CD4-positive, alpha-beta T cell treated with Interleukin-1 beta for 1 hour (primary cell): Measurements from ENCODE around the gene LAP3.
A peak's percentile ranks its signal among the peaks of the same experiment; 100 is the strongest.

ENCODE experiments used
- DNase-seq, 2 donors: peaks; one replicate each; pipeline ENCODE4 v3.0.0-alpha.2; 2020 to 2022

The LAP3 gene

GRCh38 chr4:17619416-17620105 is 42.6 kb downstream of the LAP3 start:
- no peak for DNase-seq

DNA sequence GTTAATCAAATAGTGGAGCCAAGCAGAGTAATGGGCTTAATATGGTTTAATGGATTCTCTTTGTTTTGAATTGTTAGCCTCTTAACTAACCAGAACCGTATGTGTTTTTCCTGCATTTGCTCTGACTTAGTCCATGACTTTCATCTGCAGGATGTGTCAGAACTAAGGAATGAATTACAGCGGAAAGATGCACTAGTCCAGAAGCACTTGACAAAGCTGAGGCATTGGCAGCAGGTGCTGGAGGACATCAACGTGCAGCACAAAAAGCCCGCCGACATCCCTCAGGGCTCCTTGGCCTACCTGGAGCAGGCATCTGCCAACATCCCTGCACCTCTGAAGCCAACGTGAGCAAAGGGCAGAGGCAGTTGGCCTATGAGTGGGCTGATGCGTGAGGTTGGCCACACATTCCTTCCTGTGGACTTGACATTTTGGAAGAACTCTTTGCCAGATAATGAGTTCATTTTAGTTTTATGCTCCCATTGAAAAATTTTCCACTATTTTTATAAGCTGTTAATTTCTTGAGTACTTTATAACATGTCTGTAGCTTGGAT is 46.5 kb downstream of the LAP3 start:
- no peak for DNase-seq

DNA sequence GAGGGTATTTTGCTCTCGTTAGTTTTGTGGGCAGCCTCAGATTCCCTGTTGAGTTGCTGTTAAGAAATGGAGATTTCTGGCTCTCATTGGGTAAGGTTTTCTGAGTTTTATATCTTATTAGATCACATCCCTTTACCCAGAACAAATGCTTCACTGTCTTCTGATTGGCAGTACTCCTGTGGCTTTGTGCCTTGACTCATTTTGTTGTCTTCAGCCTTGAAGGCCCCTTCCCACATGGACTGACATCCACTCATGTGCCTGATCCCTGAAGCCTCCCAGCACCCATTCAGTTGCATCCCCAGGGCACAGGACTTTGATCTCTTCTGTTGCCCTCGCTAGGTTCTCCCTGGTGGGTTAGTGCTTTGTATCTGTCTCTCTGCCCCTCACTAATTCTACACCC is 47.8 kb downstream of the LAP3 start:
- DNase-seq = no peak

DNA sequence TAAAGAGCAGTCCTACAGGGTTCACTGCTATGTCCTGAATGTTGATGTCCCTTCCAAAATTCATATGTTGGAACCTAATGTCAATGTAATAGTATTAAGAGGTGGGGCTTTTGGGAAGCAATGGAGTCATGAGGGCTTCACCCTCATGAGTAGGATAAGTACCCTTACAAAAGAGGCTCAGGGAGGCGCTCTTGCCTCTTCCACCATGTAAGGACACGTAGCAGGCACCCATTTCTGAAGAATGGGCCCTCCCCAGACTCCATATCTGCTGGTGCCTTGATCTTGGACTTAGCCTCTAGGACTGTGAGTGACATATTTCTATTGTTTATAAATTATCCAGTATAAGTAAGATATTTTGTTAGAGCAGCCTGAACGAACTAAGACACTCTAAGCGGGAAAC is 53.2 kb downstream of the LAP3 start:
- no peak for DNase-seq

- DNase-seq = no peak
Measured at GRCh38 chr4:17633600-17633999, 56.6 kb downstream of the LAP3 start.

DNA sequence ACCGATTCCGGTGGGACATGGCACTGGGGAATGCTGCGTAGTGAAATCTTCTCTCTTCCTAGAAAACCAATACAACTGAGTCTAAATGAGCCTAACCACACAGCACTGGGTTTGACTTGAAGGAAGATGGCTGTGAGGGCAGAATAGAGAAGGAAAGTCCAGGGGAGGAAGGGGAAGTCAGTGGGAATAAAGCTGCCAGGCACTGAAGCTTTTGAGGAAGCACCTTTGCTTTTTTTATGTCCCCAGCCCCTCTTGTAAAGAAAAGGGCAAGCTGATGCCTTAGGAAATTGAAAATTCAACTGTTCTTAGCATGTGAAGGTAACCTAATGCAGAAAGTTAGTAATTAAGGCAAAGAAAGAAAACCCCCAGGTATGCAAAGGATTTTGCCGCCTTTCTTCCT is 58.1 kb downstream of the LAP3 start:
- no peak for DNase-seq

DNA sequence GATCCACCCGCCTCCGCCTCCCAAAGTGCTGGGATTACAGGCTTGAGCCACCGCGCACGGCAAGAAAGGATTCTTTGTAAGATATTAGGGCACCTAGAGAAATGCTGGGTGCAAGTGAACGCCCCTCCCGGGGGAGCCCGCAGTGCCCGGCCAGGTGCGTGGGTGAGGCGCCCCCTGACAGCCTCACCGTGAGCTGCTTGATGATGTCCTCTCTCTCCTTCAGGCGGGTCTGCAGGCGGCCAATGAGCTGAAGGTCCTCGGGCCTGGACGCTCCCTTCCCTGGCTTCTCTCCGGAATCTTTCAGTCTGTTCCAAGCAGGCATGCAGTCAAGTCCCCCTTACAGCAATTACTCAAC is 59.3 kb downstream of the LAP3 start:
- DNase-seq = no peak

GRCh38 chr4:17636696-17637622 is 60.0 kb downstream of the LAP3 start:
- DNase-seq = peak; percentile 64 to 72

GRCh38 chr4:17639136-17639535 is 62.1 kb downstream of the LAP3 start:
- no peak for DNase-seq

DNA sequence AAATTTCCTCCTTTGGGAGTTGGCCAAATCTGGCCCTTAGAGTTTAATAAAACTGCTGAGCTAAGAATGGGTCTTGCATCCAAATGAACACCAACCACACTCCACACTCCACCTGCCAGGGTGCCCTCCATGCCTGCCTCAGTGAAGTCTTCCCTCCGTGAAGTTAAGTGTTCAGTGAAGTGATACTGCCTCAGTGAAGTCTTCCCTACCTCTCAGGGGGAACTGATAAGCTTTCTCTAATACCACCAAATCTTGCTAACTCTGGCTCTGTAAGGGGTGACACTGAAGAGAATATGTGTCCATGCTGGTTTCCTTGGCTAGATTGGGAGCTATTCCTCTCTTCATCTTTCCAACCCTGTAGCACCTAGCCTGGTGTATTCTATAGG is 65.4 kb downstream of the LAP3 start:
- DNase-seq = no peak

DNA sequence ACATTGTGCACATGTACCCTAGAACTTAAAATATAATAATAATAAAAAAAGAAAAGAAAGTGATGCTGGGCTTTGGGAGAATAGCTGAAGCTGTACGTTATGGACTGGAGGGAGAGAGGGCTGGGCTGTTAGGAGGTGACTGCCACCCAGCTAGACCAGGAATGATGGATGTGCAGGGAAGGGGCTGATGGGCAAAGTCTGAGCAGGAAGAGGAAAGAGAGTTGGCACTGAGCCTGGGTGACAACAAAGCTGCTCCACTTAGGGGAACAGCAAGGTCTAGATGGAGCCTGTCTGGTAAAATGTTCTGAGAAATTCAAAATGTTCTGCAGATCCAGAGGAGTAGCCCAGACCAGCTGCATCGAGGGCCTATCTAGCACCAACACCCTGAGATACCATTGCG is 69.7 kb downstream of the LAP3 start:
- DNase-seq = no peak

DNA sequence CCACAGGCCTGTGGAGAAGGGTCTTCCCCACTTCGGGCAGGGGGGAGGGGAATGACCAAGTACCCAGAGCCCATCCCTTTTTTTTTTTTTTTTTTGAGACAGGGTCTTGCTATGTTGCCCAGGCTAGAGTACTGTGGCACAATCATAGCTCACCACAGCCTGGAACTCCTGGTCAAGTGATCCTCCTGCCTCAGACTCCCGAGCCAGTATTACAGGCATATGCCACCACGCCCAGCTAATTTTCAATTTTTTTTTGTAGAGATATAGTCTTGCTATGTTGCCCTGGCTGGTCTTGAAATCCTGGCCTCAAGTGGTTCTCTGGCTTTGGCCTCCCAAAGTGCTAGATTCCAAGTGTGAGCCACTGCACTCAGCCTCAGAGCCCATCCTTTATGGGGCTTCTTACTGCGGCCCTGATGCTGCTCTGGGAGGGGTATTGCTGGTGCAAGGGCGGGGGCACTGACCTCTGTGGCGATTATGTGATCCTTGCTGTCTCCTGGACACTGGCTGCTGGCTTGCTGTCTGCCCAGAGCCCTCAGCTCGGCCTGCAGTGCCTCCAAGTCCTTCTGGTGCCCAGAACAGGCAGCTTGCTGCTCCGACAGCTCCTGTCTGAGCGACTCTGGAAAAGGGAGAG is 70.3 kb downstream of the LAP3 start:
- DNase-seq = no peak

GRCh38 chr4:17647927-17648326 is 70.9 kb downstream of the LAP3 start:
- no peak for DNase-seq

- DNase-seq = no peak
Measured at GRCh38 chr4:17650406-17650805, 73.4 kb downstream of the LAP3 start.

DNA sequence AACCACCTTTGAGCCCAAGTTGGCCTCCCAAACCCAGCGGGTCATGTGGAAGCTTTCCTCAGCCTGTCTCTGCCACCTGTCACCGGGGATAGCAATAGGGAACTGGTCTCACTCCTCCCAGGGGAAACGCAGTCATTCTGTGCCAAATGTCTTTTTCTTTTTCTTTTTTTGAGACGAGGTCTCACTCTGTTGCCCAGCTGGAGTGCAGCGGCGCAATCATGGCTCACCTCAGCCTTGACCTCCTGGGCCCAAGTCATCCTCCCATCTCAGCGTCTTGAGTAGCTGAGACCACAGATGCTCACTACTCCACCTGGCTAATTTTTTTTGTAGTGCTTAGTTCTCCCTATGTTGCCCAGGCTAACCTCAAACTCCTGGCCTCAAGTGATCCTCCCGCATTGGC is 77.7 kb downstream of the LAP3 start:
- no peak for DNase-seq

GRCh38 chr4:17657090-17657489 is 80.1 kb downstream of the LAP3 start:
- no peak for DNase-seq
